Measurements from ENCODE around the gene ADGRG1.

ADGRG1 gene

GRCh38 chr16:57637424-57637823 lies 9.0 kb downstream of the ADGRG1 start:
- no peak for DNase-seq

DNA sequence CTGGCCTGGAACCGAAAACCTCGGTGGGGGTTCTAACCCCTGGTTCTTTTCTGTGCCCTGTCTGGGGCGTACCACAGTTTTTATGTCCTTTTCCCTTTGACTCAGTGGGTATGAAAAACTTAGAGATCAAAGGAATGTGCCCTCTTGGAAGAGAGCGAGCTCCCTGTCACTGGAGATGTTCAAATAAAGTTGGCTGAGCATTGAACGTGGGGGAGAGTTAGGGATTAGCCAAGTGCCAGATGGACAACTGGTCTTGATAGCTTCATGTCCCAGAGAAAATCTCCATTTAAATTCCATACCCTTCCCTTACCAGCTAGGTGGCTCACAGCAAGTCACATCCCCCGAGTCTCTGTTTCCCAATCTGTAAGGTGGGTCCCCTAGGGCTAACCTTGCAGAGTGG lies 9.5 kb downstream of the ADGRG1 start:
- no peak for DNase-seq

DNA sequence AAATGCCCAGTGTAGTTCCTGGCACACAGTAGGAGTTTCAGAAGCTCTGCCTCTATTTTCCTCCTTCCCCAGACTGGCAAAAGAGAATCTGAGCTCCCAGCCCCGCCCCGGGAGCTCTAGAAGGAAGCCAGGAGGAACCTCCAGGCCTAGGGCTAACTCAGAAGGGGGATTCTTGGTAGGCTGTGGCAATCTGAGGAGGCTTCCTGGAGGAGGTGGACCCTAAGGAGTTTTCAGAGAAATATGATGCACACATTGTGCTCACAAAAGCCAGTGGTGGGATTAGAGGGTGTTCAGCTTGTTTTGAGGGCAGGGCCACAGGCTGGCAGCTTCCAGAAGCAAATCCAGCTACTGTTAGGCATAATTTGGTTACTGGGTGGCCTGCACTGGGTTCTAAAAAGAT lies 10.0 kb downstream of the ADGRG1 start:
- DNase-seq, result no peak

DNA sequence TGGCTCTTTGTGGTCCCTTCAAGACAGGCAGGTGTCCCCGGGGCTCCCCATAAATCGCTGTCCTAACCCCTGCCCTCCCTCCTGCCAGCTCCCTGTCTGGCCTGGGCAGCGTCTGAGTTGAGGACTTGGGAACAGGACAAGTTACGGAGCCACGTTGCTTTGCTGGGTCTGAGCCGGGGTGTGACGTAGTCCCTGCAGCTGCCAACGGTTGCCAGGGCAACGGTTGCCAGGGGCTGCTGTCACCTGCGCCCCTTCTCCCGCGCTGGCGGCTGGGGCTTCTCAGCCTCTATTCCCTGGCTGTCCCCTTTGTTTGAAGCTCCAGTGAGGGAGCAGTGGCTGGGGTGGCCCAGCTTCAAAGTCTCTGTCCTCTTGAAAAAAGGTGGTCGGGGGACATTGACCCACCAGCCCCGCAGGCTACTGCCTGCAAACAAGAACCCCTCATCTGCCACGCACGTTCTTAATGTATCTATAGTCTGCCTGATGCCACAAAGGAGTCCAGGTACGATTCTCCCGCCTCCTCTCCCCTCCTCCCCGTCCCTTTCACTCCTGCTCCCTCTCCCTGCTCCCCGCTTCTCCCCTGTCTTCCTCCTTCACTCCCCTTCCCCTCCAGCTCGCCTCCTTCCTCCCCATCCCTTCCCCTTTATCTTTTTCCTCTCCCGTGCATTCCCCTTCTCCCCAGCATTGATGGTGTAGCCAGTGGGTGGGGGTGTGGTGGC lies 10.9 kb downstream of the ADGRG1 start:
- DNase-seq, result peak; percentile 26

DNA sequence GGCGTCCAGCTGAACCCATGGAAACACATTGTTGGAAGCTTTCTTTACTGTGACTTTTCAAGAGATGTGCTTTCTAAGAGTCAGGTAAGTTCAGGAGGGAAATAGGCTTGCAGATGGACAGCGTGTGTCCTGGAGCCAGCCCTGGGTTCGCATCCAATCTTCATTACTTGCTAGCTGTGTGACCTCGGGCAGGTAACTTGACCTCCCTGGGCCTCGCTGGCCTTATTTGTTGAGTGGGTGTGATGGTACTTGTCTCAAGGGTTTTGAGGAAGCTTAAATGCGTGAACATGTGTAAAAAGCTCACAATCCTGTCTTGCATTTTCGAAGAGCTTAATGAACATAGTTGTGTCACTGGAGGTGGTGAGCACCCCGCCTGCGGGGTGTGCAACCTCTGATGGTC lies 11.8 kb downstream of the ADGRG1 start:
- DNase-seq, result no peak

DNA sequence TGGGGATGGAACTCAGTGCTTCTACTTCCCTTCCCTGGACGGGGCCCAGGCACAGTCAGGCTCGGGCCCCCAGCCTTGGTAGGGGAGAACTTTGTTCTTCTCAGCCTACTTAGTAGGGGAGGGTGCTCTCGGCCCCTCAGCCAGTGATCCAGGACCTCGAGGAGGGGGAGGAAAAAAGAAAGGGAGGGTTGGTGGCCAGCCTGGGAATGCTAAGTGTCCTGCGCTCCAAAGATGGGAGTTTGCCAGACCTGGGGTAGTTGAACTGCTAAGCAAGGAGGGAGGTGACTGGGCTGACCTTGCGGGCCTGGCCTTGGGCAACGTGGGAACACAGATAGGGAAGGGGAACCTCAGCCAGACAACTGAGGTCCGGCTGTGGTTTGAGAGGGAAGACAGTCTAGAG lies 12.2 kb downstream of the ADGRG1 start:
- no peak for DNase-seq

GRCh38 chr16:57642160-57643135 lies 14.0 kb downstream of the ADGRG1 start:
- DNase-seq, result no peak

DNA sequence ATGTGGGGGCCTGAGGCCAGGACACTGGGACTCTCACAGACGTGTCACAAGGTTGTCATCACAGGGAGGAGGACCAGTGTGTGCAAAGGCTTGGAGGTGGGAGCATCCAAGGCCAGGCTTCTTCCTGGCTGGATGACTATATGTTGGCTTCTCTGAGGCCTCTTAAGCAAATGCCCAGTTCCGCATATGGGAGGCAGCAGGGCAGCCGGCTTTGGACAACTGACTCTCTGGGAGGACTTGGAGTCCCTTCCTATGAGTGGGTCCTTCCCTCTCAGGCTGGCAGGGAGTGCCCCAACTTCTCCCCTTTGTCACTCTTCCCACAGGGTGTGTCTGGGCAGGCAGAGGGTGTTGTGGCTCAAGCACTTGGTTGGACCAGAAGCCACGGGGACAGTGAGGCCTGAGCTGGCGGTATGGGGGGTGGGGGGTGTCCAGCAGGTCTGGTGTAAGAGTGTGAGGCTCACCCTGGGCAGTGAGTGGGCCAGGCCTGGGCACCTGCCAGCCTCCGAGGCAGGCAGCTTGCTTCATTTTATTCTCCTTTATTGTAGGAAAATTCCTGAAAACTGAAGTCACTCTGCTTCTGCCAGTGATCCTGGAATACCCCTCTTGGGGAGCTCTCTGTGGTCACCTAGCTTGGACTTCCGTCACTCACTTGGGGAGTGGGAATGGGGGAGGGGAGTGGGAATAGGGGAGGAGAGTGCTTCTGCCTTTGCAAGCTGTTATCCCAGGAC lies 14.9 kb downstream of the ADGRG1 start:
- DNase-seq, result no peak

DNA sequence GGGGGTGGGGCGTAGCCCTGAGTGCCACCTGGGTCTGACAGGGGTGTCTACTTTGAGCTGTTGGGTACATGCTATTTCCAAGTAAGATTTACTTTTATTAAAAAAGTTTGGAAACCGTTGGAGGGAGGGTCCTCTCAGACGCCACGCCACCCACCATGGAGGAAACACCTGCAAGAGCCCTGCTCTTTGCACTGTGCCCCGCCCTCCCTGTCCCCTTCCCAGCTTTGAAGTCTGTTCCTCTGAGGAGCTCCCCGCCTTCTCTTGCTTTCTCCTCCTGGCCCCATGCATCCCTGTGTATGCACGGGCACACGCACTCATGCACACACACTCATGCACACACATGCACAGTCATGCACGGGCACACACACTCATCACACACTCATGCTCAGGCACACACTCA lies 15.5 kb downstream of the ADGRG1 start:
- DNase-seq, result no peak

DNA sequence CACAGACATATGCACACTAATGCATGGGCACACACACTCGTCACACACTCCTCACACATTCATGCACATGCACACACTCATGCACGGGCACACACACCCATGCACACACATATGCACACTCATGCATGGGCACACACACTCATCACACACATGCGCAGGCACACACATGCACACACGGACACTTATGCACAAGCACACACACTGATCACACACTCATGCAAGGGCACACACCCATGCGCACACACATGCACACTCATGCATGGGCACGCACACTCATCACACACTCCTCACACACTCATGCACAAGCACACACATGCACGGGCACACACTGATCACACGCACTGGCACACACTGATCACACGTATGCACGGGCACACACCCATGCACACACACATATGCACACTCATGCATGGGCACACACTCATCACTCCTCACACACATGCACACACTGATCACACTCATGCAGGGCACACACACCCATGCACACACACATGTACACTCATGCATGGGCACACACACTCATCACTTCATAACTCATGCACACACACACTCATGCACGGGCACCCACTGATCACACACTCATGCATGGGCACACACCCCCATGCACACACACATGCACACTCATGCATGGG lies 16.1 kb downstream of the ADGRG1 start:
- no peak for DNase-seq

GRCh38 chr16:57645169-57645568 lies 16.7 kb downstream of the ADGRG1 start:
- no peak for DNase-seq

GRCh38 chr16:57645691-57646387 lies 17.4 kb downstream of the ADGRG1 start:
- no peak for DNase-seq

DNA sequence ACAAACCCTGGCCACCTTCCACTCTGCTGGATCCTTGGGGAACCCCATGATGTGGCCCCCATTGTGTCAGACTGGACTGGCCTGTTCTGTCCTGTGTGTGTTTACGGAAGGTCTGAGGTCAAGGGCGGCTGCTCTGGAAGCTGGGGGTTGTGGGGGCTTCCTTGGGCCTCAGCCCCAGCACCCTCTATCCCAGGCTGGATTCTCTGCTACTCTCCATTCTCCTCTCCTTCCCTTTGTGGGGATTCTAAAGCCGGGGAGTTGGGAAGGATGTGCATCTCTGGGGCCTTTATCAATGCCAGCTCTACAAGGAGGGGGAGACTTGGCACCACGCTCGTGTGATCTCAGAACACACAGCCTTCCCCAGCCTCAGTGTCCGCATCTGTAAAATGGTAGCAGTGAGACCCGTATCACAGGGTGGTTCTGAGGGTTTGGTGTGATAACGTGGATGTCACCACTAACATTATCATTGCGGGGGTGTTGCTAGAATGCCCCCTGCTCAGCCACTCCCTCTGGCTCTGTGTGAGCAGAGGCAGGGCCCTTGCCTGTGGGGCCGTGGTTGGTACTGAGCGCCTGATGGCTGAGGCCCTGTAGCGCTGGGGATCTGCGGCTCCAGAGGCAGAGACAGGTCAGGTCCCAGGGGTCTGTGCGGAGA lies 18.1 kb downstream of the ADGRG1 start:
- no peak for DNase-seq

DNA sequence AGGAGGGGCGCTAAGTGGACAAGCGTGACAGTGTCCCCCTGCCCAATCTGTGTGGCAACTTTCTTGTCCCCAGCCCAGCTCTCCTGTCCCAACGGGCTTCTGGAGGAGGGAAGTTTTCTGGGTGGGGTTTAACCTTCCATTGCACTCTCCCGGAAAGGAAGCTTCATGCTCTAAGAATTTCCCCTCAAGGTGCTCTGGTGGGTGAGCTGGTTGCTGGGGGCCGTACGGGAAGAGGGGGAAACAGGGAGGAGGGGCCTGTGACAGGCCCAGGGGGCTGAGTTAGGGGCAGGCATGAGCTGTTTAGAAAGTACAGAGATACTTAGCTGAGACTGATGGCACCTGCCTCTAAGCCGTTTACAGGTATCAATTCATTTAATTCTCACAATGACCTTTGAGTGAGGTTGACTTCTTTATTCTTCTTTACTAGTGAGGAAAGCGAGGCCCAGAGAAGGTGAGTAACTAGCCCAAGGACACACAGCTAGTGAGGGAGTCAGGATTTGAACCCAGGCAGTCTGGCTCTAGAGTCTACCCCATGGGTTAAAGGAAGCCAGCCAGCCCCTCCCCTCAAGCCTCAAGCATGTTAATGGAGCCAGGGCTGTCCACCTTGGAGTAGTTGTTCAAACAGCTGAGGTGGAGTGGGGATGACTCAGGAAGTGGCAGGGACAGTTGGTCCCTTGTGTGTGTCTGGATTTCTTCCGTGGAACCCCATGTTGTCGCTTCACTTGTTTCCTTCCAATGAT lies 18.9 kb downstream of the ADGRG1 start:
- no peak for DNase-seq

GRCh38 chr16:57648125-57648524 lies 19.7 kb downstream of the ADGRG1 start:
- no peak for DNase-seq

DNA sequence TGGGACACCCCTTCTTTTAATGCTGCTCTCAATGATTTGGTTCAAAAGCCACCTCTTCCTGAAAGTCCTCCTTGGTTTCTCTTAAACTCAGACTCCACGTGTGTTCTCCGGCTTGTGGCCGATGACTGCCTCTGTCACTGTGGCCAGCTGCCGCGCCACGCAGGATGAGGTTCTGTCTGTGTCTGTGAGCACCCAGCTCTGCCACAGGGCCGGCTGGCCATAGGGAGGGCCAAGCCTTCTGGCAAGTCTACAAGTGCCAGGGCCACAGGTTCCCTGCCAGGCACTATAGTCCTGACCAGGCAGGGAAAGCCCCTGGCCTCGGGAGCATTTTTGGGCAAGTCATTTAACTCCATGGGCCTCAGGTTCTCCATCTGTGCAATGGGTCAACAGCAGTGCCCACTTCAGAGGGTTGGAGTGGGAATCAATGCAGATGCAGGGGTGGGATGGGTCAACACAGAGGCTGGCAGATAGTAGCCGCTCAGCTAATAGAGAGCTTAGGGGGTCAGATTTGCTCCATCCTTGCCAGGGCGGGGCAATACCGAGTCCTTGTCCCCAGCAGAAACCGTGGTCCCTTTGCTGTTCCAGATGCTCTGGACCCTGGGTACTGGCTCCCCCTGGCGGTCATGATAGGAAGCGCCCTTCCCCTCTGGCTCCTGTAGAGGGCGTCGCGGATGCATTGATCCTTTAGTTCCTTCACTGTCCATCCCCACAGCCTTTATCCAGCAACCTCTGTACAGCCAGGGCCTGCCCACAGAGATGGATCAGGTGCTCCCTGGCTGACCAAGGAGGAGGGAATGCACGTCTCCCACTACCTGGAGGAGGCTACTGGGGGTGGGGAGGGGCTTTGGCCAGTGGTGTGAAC lies 20.4 kb downstream of the ADGRG1 start:
- DNase-seq, result peak; percentile 92

DNA sequence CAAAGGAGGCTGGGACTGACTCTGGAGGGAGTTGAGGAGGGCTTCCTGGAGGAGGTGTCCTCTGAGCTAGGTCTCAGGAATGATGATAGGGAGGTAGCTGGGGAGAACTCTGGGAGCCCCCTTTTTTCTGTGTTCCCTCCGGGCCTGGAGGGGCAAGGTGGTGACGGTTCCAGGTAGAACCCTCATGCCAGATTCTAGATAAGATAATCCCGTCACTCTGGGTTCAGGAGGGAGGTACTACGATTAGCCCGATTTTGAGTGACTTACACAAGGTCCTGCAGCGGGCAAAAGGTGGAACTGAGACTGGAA lies 21.0 kb downstream of the ADGRG1 start:
- DNase-seq, result no peak

- no peak for DNase-seq
Observed at GRCh38 chr16:57649846-57650245, 21.4 kb downstream of the ADGRG1 start.

GRCh38 chr16:57651344-57652333 lies 23.2 kb downstream of the ADGRG1 start:
- DNase-seq, result peak; percentile 27
